Left forelimb (tissue), 1 donor: ENCODE results near the gene HPD.

Source experiments
- DNase-seq: peaks from one replicate; pipeline ENCODE4 v3.0.0-alpha.2; 2018; ENCODE audit warnings: low spot score

Gene HPD

GRCh38 chr12:121810833-121811433, 47.7 kb downstream of the HPD start:
- DNase-seq = no peak

GRCh38 chr12:121810234-121810817, 48.3 kb downstream of the HPD start:
- DNase-seq = no peak

GRCh38 chr12:121809712-121810116, 48.9 kb downstream of the HPD start:
- DNase-seq = no peak

GRCh38 chr12:121808623-121809022, 50.0 kb downstream of the HPD start:
- DNase-seq = no peak

- DNase-seq = no peak
Observed at GRCh38 chr12:121807642-121808347, 50.9 kb downstream of the HPD start.

GRCh38 chr12:121806546-121807423, 51.9 kb downstream of the HPD start:
- DNase-seq = no peak

- DNase-seq = no peak
Observed at GRCh38 chr12:121806009-121806545, 52.6 kb downstream of the HPD start.

GRCh38 chr12:121805171-121806008, 53.3 kb downstream of the HPD start:
- DNase-seq = no peak

GRCh38 chr12:121804417-121805111, 54.1 kb downstream of the HPD start:
- DNase-seq = no peak

- no peak for DNase-seq
Observed at GRCh38 chr12:121803861-121804416, 54.7 kb downstream of the HPD start, which contains the start of gene SETD1B. TSS of gene SETD1B (plus strand) at chr12:121804009. CDS start at chr12:121804738, 729 bp downstream.

- DNase-seq = peak; percentile 96
Observed at GRCh38 chr12:121802843-121803698, 55.6 kb downstream of the HPD start.

GRCh38 chr12:121802485-121802842, 56.2 kb downstream of the HPD start:
- no peak for DNase-seq

- DNase-seq = no peak
Observed at GRCh38 chr12:121801595-121802484, 56.8 kb downstream of the HPD start.

GRCh38 chr12:121800694-121801594, 57.7 kb downstream of the HPD start:
- peak; percentile 82 for DNase-seq

- peak; percentile 85 for DNase-seq
Observed at GRCh38 chr12:121799842-121800693, 58.6 kb downstream of the HPD start.

- no peak for DNase-seq
Observed at GRCh38 chr12:121799156-121799841, 59.4 kb downstream of the HPD start.
